DND-41 (cell line): ENCODE measurements around the gene WRAP73.

ENCODE experiments used
- ATAC-seq: fragments of 200-7000 bp; cut with Tn5 transposase; 3 replicates; pipeline ENCODE4 v1.9.1; 2021; ENCODE audit warnings: low read depth; ENCODE audit not compliant: insufficient read depth
- DNase-seq: peaks from one replicate; pipeline ENCODE4 v3.0.0-alpha.2; 2020
- H2AFZ ChIP-seq: 2 replicates; pipeline ENCODE4 v1.6.0; 2012; ENCODE audit warnings: low read depth, low read length
- H3K27ac ChIP-seq: 2 replicates; pipeline ENCODE4 v1.5.1; 2012; ENCODE audit warnings: low read length, inconsistent platforms
- H3K27me3 ChIP-seq: fragments of 200-600 bp; sonication (generic); 2 replicates; pipeline ENCODE4 v1.6.0; 2012; ENCODE audit warnings: low read length, mild to moderate bottlenecking, inconsistent platforms; ENCODE audit not compliant: insufficient read depth, poor library complexity
- H3K36me3 ChIP-seq: 2 replicates; pipeline ENCODE4 v1.5.1; 2012; ENCODE audit warnings: low read length, inconsistent platforms; ENCODE audit not compliant: insufficient read depth
- H3K4me1 ChIP-seq: 2 replicates; pipeline ENCODE4 v1.5.1; 2012; ENCODE audit warnings: mild to moderate bottlenecking, low read length; ENCODE audit not compliant: insufficient read depth
- H3K4me2 ChIP-seq: 2 replicates; pipeline ENCODE4 v1.6.0; 2012; ENCODE audit warnings: mild to moderate bottlenecking, moderate library complexity, low read length, inconsistent platforms; ENCODE audit not compliant: insufficient read depth
- H3K4me3 ChIP-seq, 2 experiments: fragments of 200-600 bp in 1 of 2; shearing (Covaris generic) in 1 of 2; 2 replicates each; pipeline ENCODE4 v1.5.1; 2012 to 2016; ENCODE audit warnings: inconsistent platforms in 2 of 2, low read length in 2 of 2, mild to moderate bottlenecking in 2 of 2, low read depth in 1 of 2, moderate library complexity in 1 of 2
- H3K79me2 ChIP-seq: 2 replicates; pipeline ENCODE4 v1.6.0; 2012; ENCODE audit warnings: low read length, inconsistent platforms; ENCODE audit not compliant: insufficient read depth
- H3K9ac ChIP-seq: 2 replicates; pipeline ENCODE4 v1.6.0; 2012; ENCODE audit warnings: low read depth, mild to moderate bottlenecking, inconsistent platforms, low read length, moderate library complexity
- H3K9me3 ChIP-seq: 2 replicates; pipeline ENCODE4 v1.5.1; 2012; ENCODE audit warnings: low read length, moderate library complexity, mild to moderate bottlenecking, inconsistent platforms; ENCODE audit not compliant: insufficient read depth, severe bottlenecking
- H4K20me1 ChIP-seq: 2 replicates; pipeline ENCODE4 v1.6.0; 2012; ENCODE audit warnings: low read length; ENCODE audit not compliant: insufficient read depth
- CTCF ChIP-seq: IDR thresholded peaks from 2 replicates; pipeline ENCODE4 v1.5.1; 2012; ENCODE audit warnings: borderline replicate concordance, low read length, moderate library complexity, mild to moderate bottlenecking; ENCODE audit not compliant: poor library complexity, severe bottlenecking; ENCODE audit errors: extremely low read depth
- EZH2 ChIP-seq: IDR thresholded peaks from 3 replicates; pipeline ENCODE4 v1.6.1; 2012; ENCODE audit warnings: borderline replicate concordance, low read depth, mild to moderate bottlenecking, moderate library complexity, low read length, inconsistent platforms; ENCODE audit not compliant: severe bottlenecking

The WRAP73 gene

GRCh38 chr1:3695326-3696217 is 45.7 kb upstream of the WRAP73 start:
- no peaks in the 10 kb centered on the region; the same call in none of the 2 replicates for H3K36me3 ChIP-seq
- H3K4me1 ChIP-seq: no peaks in the 10 kb centered on the region
- TF ChIP-seq EZH2: no peak
- TF ChIP-seq CTCF: peak; percentile 60
- H3K27ac ChIP-seq: no peak overlapping the region
- DNase-seq (peak; percentile 16), ATAC-seq (0 out of 3 replicates have a peak, but pooled peaks have one; percentile 50)
- no peak overlapping the region for H3K9ac ChIP-seq
- H3K79me2 ChIP-seq: no peaks in the 10 kb centered on the region
- H2AFZ ChIP-seq: no peak overlapping the region
- H3K27me3 ChIP-seq: no peaks in the 10 kb centered on the region
- H3K4me2 ChIP-seq: no peak overlapping the region
- H4K20me1 ChIP-seq: peaks cover 63% of the 10 kb centered on the region
- no peak overlapping the region for H3K4me3 ChIP-seq
- no peaks in the 10 kb centered on the region for H3K9me3 ChIP-seq

- no peak overlapping the region for H3K4me2 ChIP-seq
- TF ChIP-seq EZH2: no peak
- H3K79me2 ChIP-seq: no peaks in the 10 kb centered on the region
- peaks cover 5% of the 10 kb centered on the region for H3K36me3 ChIP-seq
- DNase-seq (no peak), ATAC-seq (no peak)
- H3K9ac ChIP-seq: no peak overlapping the region
- H4K20me1 ChIP-seq: peaks cover 60% of the 10 kb centered on the region
- H2AFZ ChIP-seq: no peak overlapping the region
- no peaks in the 10 kb centered on the region for H3K9me3 ChIP-seq
- no peak overlapping the region for H3K27ac ChIP-seq
- no peak overlapping the region for H3K4me3 ChIP-seq
- no peaks in the 10 kb centered on the region for H3K4me1 ChIP-seq
- no peaks in the 10 kb centered on the region for H3K27me3 ChIP-seq
These were observed 43.4 kb upstream of the WRAP73 start for GRCh38 chr1:3693321-3693720.

- no peaks in the 10 kb centered on the region for H3K27me3 ChIP-seq
- H3K4me1 ChIP-seq: no peaks in the 10 kb centered on the region
- H3K79me2 ChIP-seq: no peaks in the 10 kb centered on the region
- H4K20me1 ChIP-seq: peaks cover 62% of the 10 kb centered on the region
- no peak overlapping the region for H3K27ac ChIP-seq
- H3K9me3 ChIP-seq: no peaks in the 10 kb centered on the region
- H2AFZ ChIP-seq: no peak overlapping the region
- H3K4me2 ChIP-seq: no peak overlapping the region
- DNase-seq (no peak), ATAC-seq (no peak)
- no peak overlapping the region for H3K4me3 ChIP-seq
- no peak for TF ChIP-seq EZH2
- TF ChIP-seq CTCF: no peak
- H3K9ac ChIP-seq: no peak overlapping the region
- peaks cover 7% of the 10 kb centered on the region for H3K36me3 ChIP-seq
These were observed 42.7 kb upstream of the WRAP73 start for GRCh38 chr1:3692598-3692997.

GRCh38 chr1:3691421-3692204 is 41.7 kb upstream of the WRAP73 start:
- H3K9me3 ChIP-seq: no peaks in the 10 kb centered on the region
- no peak overlapping the region for H3K4me3 ChIP-seq
- no peak overlapping the region for H3K27ac ChIP-seq
- no peak overlapping the region for H3K9ac ChIP-seq
- H3K36me3 ChIP-seq: peaks cover 7% of the 10 kb centered on the region
- no peak overlapping the region for H2AFZ ChIP-seq
- H4K20me1 ChIP-seq: peaks cover 63% of the 10 kb centered on the region
- no peak for TF ChIP-seq CTCF
- TF ChIP-seq EZH2: no peak
- H3K4me1 ChIP-seq: no peaks in the 10 kb centered on the region
- ATAC-seq: no peak
- H3K79me2 ChIP-seq: no peaks in the 10 kb centered on the region
- no peaks in the 10 kb centered on the region for H3K27me3 ChIP-seq
- no peak overlapping the region for H3K4me2 ChIP-seq
- DNase-seq: no peak
